ENCODE measurements around the gene KNCN.

The KNCN gene

DNA sequence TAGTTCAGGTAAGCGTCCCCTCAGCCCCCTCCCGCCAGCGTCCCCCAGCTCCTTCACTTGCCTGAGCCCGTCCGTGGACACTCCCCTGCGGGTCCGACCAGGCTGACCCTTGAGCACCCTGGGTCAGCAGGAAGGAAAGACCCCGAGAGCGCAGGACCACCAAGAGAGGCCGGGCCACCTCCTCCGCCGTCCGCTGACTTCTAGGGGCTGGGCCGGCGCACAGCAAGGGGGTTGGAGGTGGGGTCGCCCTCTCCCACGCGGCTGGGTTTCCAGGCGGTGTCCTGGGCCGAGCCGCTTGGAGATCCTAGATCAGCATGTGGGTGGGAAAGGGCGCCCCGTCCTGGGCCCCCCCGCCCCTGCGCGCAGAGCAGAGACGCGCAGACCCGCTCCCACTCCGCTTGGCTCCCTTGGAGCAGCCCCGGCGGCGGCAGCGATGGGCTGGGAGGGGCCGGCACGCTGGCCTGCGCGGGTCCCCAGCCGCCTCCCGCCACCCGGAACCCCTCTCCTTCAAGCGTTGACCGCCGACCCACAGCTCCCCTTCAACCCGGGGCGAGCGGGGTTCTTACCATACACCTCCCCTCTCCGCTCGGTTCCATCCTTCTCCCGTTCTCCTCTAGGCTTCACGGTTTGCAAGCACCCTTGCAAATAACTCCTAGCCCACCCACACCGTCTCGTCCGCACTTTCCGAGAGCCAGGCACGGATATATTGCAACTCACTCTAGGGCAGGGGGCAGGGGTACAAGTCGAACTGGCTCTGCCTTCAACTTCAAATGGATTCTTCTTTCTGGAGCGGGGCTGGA, 7.5 kb downstream of the KNCN start:
- no peak for DNase-seq (ENCODE audit: low spot score)

DNA sequence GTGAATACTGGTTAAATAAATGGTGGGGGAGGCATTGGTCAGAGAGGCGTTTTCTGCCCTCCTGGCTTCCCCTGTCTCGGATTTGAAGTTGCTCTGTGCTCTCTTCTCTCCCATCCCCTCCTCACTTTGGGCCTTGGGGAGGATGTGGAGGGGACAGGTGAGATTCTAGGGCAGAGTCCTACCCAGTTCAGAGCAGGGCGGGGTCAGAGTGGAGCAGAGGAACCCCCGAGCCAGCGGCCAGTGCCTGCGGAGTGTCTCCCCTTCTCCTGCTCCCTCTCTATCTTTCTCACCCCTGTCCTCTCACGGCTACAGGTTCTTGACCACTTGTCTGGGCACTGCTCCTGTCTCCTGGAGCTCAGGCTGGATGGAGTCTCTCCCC, 8.1 kb downstream of the KNCN start:
- DNase-seq (ENCODE audit: low spot score) = no peak

DNA sequence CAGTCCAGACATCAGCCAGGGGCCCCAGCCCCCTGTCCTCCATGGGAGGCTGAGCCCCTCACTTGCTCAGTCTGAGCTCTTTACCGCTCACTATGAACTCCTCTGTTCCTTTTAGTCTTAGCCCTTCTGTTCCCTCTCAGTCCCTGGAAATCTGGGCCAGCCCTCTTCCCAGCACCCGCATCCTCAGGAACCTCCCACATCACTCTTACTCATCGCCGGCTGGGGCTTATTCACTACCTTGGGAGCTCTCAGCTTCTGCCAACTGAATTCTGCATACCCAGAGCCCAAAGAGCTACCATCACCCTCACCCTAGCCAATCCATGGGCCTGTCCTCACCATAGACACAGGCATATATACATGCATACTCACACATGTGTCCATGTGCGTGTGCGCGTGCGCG, 11.5 kb downstream of the KNCN start:
- DNase-seq (ENCODE audit: low spot score) = peak; percentile 80

GRCh38 chr1:46538147-46538546, 13.3 kb downstream of the KNCN start:
- no peak for DNase-seq (ENCODE audit: low spot score)

- no peak for DNase-seq (ENCODE audit: low spot score)
These were observed 13.8 kb downstream of the KNCN start for GRCh38 chr1:46537651-46538050.

DNA sequence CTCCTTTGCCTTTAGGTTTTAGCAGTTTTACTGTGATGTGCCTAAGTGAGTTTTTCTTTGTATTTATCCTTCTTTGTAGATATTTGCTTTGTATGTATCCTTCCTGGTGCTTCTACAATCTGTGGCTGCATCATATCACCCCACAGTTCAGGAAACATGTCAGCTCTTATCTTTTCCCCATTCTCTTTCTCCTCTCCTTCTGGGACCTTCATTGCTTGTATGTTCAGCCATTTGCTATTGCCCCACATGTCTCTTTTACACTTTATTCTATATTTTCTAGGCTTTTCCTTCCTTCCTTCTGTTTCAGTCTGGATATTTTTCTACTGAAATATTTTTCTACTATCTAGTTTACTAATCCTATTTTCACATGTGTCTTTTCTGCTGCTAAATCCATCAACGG, 14.9 kb downstream of the KNCN start:
- no peak for DNase-seq (ENCODE audit: low spot score)

DNA sequence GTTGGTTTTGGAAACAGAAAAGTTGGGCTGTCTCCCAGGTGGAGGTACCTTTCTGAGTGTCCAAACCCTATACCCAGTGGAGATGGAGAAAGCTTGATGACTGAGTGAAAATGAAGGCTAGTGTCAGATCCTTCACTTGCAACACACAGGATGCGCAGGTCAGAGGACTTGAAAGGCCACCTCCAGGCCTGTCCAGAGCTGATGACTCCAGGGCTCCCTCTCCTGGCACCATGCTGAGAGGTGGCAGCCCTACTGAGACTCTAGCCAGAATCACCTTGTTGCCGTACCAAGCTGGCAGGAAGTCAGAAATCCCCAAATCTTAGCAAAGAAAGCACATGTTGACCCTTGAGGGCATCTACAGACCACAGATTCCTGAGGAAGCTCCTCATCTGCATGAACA, 16.4 kb downstream of the KNCN start:
- peak; percentile 38 for DNase-seq (ENCODE audit: low spot score)

DNA sequence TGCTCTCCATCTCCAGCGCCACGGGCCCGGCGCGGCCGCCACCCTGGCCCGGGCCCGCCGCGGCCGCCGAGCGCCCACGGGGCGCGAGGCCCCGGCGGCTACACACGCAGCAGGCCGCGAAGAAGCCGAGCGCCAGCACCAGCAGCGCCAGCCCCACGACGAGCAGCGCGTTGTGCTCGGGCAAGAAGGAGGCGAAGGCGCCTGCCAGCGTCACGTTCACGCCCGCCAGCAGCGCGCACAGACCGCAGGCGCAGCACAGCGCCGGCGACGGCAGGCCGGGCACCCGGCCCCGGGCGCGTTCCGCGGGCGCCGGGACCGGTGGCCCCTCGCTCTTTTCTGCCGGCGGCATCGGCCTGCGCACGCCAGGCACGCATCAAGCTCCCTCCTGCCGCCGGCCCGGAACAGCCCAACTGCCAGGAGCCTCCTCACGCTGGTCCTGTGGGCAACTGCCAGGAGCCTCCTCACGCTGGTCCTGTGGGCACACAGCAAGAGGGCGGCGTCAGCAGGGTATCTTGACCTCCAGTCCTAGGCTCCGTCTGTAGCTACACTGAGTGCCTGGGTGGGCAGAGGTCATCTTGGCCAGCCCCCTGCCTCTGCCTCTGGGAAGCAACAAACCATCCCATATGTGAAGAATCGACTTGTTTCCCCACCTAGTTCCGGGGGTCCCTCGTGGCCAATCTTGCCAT, 18.1 kb downstream of the KNCN start:
- DNase-seq (ENCODE audit: low spot score) = no peak

GRCh38 chr1:46532498-46533178, 18.8 kb downstream of the KNCN start:
- DNase-seq (ENCODE audit: low spot score) = no peak

DNA sequence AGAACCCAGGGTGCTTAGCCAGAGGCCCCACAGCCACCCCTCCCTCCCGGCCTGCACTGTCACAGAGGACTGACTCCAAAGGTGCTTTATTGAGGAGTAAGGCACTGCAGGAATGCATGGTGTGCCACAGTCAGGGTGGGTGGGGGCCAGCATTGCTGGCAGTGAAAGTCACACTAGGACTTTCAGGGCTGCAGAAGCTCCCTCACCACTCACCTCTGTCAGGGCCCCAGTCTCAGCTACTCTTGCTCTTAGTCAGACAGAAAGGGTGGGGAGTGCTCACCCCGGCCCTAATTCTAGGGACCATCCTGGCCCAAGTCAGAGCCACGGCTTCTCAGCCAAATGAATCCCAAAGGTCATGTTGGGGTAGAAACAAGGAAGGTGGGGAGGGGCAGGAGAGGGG, 19.4 kb downstream of the KNCN start:
- DNase-seq (ENCODE audit: low spot score) = no peak

DNA sequence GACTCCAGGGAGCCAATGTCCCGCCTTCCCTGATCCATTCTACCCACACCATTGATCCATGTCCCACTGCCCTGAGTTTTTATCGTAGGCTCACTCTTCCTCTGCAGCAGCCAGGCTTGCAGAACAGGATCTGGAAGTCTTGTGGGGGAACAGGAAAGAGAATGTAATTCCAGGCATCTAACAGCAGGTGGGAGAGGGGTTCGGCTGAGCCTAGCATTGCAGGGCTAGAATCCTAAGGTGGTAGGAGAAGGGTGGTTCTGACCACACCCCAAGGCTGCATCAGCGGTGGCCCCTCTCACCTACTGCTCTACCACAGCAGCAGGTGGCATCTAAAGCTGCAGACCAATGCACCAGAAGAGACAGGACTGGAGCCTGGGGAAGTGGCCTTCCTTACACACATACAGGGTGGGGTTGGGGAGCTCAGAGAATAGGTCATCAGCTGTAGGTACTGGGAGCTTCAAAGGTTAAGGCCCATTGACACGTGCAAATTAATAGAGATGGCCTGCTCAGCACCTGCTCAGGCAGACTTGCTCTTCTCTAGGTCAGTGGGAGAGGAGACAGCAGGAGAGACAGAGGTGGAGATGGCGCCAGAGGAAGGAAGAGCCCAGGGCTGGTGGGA, 20.5 kb downstream of the KNCN start:
- no peak for DNase-seq (ENCODE audit: low spot score)

GRCh38 chr1:46530311-46530710, 21.1 kb downstream of the KNCN start:
- no peak for DNase-seq (ENCODE audit: low spot score)

- no peak for DNase-seq (ENCODE audit: low spot score)
These were observed 22.3 kb downstream of the KNCN start for GRCh38 chr1:46529031-46529630.

DNA sequence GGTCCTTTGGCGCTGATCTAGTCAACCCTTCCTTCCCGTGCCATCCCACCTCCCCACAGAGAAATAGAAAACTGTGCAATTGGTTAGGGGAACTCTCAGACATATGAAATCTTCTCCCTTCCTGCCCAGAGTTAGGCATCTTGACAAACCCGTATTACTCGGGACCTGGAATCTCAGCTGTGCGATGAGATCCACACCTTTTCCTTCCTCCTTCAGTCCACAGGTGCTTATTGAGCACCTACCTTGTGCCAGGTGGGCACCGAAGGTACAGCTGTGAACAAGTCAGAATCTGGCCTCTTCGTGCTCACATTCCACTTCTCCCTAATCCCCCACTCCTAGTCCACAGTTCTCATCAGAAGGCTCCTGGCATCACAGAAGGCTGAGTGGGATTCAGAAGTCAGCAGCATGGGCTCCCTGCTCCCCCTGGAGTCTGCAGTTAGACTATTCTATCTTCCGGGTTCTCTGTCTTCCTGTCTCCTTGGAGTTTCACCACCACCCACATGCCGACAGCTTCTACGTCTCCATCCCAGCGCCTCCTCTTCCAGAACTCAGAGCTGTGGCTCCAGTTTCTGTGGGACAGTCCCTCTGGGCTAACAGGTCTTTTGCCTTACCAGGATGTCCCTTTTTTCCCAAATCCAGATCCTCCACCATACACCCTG, 23.0 kb downstream of the KNCN start:
- DNase-seq (ENCODE audit: low spot score) = no peak

GRCh38 chr1:46527474-46528296, 23.8 kb downstream of the KNCN start:
- peak; percentile 81 for DNase-seq (ENCODE audit: low spot score)

DNA sequence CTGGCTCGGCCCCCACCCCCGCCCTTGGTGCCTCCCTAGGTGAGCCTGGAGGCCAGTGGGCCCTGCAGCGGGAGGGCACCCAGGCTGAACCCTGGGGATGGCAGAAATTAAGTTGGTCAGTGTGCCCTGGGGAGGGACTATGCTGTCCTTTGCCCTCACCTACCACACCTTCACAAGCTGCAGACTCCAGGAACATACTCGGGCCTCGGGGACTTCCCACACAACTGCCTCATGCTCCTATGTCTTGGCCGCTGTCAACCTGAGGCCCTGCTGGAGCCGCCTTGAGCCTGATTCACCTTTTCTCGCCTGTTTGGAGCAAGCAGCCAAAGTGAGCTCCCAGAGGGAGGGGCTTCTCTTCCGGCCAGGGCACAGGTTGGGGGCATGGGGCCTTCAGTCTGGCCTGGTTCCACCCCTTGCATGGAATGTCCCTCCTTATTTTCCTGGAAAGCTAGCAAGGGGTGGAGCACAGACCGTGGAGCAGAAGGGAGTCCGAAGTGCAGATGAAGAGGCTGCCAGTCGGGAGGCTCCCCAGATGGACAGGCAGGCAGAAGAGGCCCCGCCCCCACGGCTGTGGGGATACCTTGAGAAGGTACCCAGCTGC, 24.7 kb downstream of the KNCN start:
- DNase-seq (ENCODE audit: low spot score) = no peak

DNA sequence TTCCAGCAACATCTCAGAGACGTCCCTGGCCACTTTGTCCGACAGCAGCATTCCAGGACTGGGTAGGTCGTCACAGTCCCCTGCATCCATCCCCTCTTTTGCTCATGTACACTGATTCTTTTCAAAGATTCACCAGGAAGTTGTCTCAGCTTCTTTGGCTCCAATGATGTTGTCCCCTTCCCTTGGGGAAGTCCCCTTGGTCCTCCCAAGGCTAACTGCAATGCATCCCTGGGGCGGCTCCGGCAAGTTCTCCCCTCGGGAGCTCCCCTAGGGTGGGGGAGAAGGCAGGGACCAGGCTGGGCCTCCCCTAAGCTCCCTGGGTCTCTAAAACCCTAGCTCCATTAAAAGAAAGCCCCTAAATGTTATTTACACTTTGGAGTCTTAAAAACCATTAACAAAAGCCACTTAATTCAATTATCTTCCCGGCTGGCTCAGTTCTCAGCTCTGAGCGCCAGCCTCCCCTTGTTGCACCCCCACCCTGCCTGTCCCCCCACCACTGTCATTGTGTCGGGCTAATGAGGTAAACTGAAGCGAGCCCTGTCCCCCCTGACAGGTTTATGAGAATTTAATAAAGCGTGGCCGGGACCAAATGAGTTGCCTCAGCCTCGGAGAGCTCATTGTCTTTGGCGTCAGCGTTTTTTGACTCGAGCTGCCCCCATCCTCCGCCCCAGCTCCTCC, 25.3 kb downstream of the KNCN start:
- no peak for DNase-seq (ENCODE audit: low spot score)

DNA sequence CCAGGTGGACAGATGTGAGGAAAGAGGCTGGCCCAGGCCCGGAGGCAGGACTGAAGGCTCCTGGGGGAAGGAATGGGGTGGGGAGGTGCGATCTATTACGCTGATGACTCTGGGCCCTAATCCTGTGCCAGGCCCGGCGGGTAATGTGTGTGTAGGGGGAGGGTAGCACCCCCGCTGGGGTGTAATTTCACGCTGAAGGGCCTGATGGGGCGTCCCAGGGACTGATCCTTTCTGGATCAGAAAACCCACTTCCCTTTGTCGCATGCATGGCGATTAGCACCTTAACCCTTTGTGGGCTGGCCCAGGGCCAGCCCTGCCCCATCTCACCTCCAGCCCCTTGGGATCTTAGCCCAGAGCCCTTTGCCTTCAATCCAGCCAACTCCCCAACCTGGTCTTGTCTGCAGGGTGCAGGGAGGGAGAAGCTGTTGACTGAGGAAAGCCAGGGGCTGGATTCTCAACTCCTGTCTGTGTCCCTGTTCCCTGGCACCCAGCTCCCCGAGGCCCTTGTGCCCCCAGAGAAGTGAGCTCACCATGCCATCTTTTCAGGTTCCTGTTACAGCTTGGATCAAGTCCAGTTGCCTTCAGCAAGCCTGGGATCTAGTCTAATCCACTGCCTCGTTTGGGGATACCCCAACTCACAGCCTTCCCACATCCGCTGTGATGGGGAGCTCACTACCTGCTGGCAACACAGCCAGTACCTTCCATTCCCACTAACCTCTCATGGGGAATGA, 26.0 kb downstream of the KNCN start:
- no peak for DNase-seq (ENCODE audit: low spot score)

GRCh38 chr1:46524843-46525242, 26.6 kb downstream of the KNCN start:
- no peak for DNase-seq (ENCODE audit: low spot score)
